ENCODE measurements around the gene YAF2. TPM values are rescaled to one million over a fixed set of nuclear protein-coding genes. Genes with fewer than 3 reads are reported as not detected.
A peak's percentile ranks its signal among the peaks of the same experiment; 100 is the strongest.

The YAF2 gene
- total and polyA plus RNA-seq, 4 donors: 15.9 to 53.2 (median 33.0) TPM

- H3K36me3 ChIP-seq (ENCODE audit: control insufficient read depth in 1 of 2, insufficient read depth in 2 of 2, low read length in 1 of 2): no peaks in the 10 kb centered on the region
- no peaks in the 10 kb centered on the region for H3K9me3 ChIP-seq (ENCODE audit: control insufficient read depth, low read length)
- DNase-seq (no peak), ATAC-seq (ENCODE audit: low FRiP score) (no peak)
- no peak overlapping the region for H3K27ac ChIP-seq (ENCODE audit: low read depth in 1 of 2, low read length in 2 of 2)
- H3K4me3 ChIP-seq (ENCODE audit: low read length in 2 of 2): no peak overlapping the region
- WGBS, 2 donors: 75 to 79% methylated on average over 5 of the region's 5 CpGs
- H3K27me3 ChIP-seq (ENCODE audit: control insufficient read depth in 1 of 2, insufficient read depth in 2 of 2, low read length in 1 of 2): no peaks in the 10 kb centered on the region
- intact Hi-C loops (cut with DNase I): loop anchor here in 1 of 2 donors (10.0 kb wide), 1 partner anchor 440 kb away; no protein-coding TSS in a partner anchor
- no peaks in the 10 kb centered on the region for H3K4me1 ChIP-seq (ENCODE audit: control insufficient read depth in 1 of 2, insufficient read depth in 2 of 2, low read length in 2 of 2)
These were observed 113.2 kb downstream of the YAF2 start for GRCh38 chr12:42124764-42125387.

DNA sequence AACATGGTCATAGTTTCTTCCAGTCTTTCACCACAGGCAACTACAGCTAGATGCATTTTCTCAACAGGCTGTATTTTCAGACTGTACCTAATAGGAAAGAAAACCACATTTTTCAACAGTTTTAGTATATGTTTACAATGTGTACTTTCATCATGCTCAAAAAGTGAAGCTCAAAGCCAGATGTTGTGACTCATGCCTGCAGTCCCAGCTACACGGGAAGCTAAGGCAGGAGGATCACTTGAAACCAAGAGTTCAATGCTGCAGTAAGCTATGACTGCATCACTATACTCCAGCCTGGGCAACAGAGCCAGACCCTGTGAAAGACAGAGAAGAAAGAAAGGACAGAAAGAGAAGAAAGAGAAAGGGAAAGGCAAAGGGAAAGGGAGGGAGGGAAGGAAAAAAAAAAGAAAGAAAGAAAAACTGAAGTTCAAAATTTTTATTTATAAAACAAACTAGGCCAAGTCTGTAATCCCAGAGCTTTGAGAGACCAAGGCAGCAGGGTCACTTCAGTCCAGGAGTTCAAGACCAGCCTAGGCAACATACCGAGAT, 118.9 kb downstream of the YAF2 start:
- no peak for DNase-seq
- intact Hi-C loops (cut with DNase I): no loop called here
- no peak for ATAC-seq (ENCODE audit: low FRiP score)

DNA sequence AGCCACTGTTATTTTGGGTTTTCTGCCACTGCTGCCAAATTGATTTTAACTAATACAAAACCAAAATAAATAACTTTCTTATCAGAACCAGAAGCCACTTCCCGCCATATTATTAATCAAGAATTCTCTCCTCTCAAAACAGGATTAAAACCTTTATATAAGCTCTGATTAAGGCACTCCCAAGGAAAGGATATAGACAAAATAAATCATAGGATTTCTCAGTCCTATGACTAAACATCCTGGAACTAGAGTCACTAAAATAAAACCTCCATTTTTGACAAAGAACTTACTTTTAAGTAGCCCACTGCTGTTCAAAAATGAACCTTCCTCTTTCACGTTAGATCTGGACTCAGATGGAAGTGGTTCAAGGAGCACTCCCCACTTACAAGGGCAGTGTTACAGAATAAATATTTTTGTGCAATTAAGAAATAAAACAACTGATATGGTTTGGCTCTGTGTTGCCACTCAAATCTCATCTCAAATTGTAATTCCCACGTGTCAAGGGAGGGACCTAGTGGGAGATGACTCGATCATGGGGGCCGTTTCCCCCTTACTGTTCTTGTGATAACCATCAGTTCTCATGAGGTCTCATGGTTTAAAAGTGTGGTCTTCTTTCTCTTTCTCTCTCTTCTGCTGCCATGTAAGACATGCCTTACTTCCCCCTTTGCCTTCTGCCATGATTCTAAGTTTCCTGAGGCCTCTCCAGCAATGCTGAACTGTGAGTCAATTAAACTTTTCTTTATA, 119.7 kb downstream of the YAF2 start:
- ATAC-seq (ENCODE audit: low FRiP score): no peak
- H3K4me3 ChIP-seq (ENCODE audit: low read length in 2 of 2): no peak overlapping the region
- H3K4me1 ChIP-seq (ENCODE audit: control insufficient read depth in 1 of 2, insufficient read depth in 2 of 2, low read length in 2 of 2): no peaks in the 10 kb centered on the region
- no peak for DNase-seq
- peaks cover 0 to 3% of the 10 kb centered on the region in 2 donors for H3K36me3 ChIP-seq (ENCODE audit: control insufficient read depth in 1 of 2, insufficient read depth in 2 of 2, low read length in 1 of 2)
- intact Hi-C loops (cut with DNase I): no loop called here
- no peaks in the 10 kb centered on the region for H3K27me3 ChIP-seq (ENCODE audit: control insufficient read depth in 1 of 2, insufficient read depth in 2 of 2, low read length in 1 of 2)
- H3K27ac ChIP-seq (ENCODE audit: low read depth in 1 of 2, low read length in 2 of 2): peak overlapping the region in 1 of 2 donors; percentile 6
- no peaks in the 10 kb centered on the region for H3K9me3 ChIP-seq (ENCODE audit: control insufficient read depth, low read length)
- WGBS, 2 donors: 42 to 49% methylated on average over 5 of the region's 5 CpGs

More for the DNA sequence above, 118.9 kb downstream of the YAF2 start:
- 46 to 53% methylated on average over 2 of the region's 2 CpGs for WGBS, 2 donors
- Histone ChIP-seq H3K36me3 (ENCODE audit: control insufficient read depth in 1 of 2, insufficient read depth in 2 of 2, low read length in 1 of 2) (peaks cover 0 to 3% of the 10 kb centered on the region in 2 donors), H3K4me3 (ENCODE audit: low read length in 2 of 2) (no peak overlapping the region), H3K27me3 (ENCODE audit: control insufficient read depth in 1 of 2, insufficient read depth in 2 of 2, low read length in 1 of 2) (no peaks in the 10 kb centered on the region), H3K9me3 (ENCODE audit: control insufficient read depth, low read length) (no peaks in the 10 kb centered on the region), H3K27ac (ENCODE audit: low read depth in 1 of 2, low read length in 2 of 2) (peak overlapping the region in 1 of 2 donors; percentile 33), H3K4me1 (ENCODE audit: control insufficient read depth in 1 of 2, insufficient read depth in 2 of 2, low read length in 2 of 2) (no peaks in the 10 kb centered on the region)

DNA sequence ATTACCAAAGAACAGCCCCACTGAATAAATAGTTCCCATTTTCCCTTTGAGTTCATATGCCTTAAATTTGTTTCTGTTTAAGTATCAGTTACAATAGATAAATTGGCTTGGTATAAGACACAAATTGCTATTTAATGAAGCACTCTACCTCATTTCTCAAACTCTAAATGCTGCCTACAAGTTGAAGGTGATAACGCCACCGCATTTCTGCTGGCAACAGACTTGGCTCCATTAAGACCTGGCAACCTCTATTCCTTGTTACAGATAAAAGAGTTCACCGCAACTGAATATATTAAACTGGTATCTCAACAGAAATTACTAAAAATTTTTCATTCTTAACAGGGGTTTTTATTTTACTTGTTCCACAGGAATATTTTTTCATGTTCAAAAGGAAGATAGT, 129.0 kb downstream of the YAF2 start:
- Histone ChIP-seq H3K9me3 (ENCODE audit: control insufficient read depth, low read length) (no peaks in the 10 kb centered on the region), H3K4me1 (ENCODE audit: control insufficient read depth in 1 of 2, insufficient read depth in 2 of 2, low read length in 2 of 2) (no peaks in the 10 kb centered on the region), H3K27ac (ENCODE audit: low read depth in 1 of 2, low read length in 2 of 2) (no peak overlapping the region), H3K4me3 (ENCODE audit: low read length in 2 of 2) (no peak overlapping the region), H3K27me3 (ENCODE audit: control insufficient read depth in 1 of 2, insufficient read depth in 2 of 2, low read length in 1 of 2) (no peaks in the 10 kb centered on the region), H3K36me3 (ENCODE audit: control insufficient read depth in 1 of 2, insufficient read depth in 2 of 2, low read length in 1 of 2) (no peaks in the 10 kb centered on the region)
- DNase-seq (no peak), ATAC-seq (ENCODE audit: low FRiP score) (no peak)
- 84 to 90% methylated on average over 3 of the region's 3 CpGs for WGBS, 2 donors
- intact Hi-C loops (cut with DNase I): no loop called here

Other genes starting within 250 kb of the YAF2 start
- gene GXYLT1, start 93.4 kb downstream of the YAF2 start, total RNA-seq: 10 to 100 TPM; 11.1 to 13.5 TPM
- 1 to 10 TPM; 1.9 to 3.0 TPM for gene GXYLT1, start 93.4 kb downstream of the YAF2 start, polyA plus RNA-seq
- 10 to 100 TPM; 36.2 to 44.4 TPM for gene ZCRB1, start 87.8 kb upstream of the YAF2 start, total RNA-seq
- gene ZCRB1, start 87.8 kb upstream of the YAF2 start, polyA plus RNA-seq: 100 to 1,000 TPM in 1 of 2 donors, 10 to 100 TPM in 1; 59.5 to 130 TPM
- gene PPHLN1, start 87.9 kb upstream of the YAF2 start, total RNA-seq: 10 to 100 TPM; 50.0 to 52.8 TPM
- 10 to 100 TPM; 27.8 to 27.9 TPM for gene PPHLN1, start 87.9 kb upstream of the YAF2 start, polyA plus RNA-seq

Measured in aorta (tissue), 5 donors.